ENCODE results near the gene CORO2A.

The CORO2A gene

DNA sequence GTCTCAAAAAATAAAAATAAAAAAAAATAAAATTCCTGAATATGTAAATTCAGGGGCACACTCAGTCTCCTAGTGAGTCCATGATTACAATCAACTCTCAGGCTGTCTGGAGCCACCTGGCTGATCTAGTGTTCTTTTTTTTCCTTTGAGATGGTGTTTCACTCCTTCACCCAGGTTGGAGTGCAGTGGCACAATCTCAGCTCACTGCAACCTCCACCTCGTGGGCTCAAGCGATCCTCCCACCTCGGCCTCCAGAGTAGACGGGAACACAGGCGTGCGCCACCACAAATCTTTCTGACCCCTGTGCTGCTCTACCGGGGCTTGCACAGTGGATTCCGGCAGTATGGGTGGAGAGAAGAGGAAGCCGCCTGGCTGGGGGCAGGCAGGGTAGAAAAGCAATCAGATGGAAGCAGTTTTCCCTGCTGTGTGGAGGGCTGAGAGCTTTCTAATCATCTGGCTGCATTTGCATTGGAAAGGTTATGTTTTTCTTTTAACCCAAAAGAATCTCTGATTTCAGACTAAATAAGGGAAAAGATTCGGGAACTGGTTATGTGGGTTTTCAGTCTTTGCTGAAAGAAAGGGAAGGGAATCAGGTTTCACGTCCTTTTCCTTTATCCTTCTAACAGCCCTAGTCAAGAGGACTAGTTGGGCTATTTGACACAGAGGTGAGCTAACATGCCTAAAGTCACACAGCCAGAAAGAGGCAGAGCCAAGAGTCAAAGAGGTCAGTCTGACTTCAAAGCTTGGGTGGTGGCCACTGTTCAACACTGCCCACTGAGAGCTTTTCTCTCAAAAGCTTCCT, 26.3 kb upstream of the CORO2A start:
- Histone ChIP-seq H3K4me3 (ENCODE audit: low read length) (peak overlapping the region; percentile 11), H3K27me3 (ENCODE audit: control insufficient read depth, insufficient read depth, low read length) (no peaks in the 10 kb centered on the region), H3K36me3 (ENCODE audit: control insufficient read depth, low read depth, low read length) (no peaks in the 10 kb centered on the region), H3K4me1 (ENCODE audit: control insufficient read depth, low read depth, low read length) (peaks cover 21% of the 10 kb centered on the region), H3K9me3 (ENCODE audit: control insufficient read depth, low read depth, low read length) (no peaks in the 10 kb centered on the region), H3K9ac (ENCODE audit: low read length) (peak overlapping the region; percentile 40), H3K27ac (ENCODE audit: low read length) (peak overlapping the region; percentile 61)

DNA sequence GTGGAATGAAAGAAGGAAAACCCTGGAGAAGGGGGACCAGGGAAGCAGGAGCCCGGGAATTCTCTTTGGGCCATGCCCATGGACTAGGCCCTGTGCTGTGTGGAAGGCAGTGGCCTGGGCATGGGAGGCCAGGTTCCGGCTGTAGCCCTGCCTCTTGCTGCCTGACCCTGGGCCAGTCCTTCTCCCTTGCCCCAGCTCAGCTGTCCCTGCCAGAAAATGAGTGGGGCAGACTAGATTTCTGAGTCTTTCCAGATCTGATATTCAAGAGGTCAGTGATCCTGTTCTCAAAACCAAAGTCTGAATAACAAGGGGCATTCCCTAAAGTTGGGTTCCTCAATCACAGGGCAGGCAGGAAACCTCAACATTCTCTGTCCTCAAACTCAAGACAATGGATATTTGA, 24.8 kb upstream of the CORO2A start:
- Histone ChIP-seq H3K36me3 (ENCODE audit: control insufficient read depth, low read depth, low read length) (no peaks in the 10 kb centered on the region), H3K9me3 (ENCODE audit: control insufficient read depth, low read depth, low read length) (no peaks in the 10 kb centered on the region), H3K4me3 (ENCODE audit: low read length) (no peak overlapping the region), H3K9ac (ENCODE audit: low read length) (no peak overlapping the region), H3K4me1 (ENCODE audit: control insufficient read depth, low read depth, low read length) (peaks cover 21% of the 10 kb centered on the region), H3K27ac (ENCODE audit: low read length) (no peak overlapping the region), H3K27me3 (ENCODE audit: control insufficient read depth, insufficient read depth, low read length) (no peaks in the 10 kb centered on the region)

DNA sequence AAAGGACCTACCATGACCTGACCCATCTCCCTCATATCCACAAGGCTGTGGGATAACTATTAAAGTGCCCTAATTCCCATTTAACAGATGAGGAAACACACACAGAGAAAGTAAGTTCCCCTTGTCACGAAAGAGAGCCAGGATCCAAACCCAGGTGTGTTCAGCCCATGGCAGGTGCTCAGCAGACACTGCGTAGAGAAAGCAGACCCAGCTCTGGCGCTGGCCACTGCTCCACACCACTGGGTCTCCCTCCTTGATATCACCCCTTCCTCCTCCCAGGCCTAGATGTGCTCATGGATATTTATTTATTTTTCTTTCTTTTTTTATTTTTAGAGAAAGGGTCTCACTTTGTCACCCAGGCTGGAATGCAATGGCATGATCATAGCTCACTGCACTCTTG, 24.0 kb upstream of the CORO2A start:
- H3K36me3 ChIP-seq (ENCODE audit: control insufficient read depth, low read depth, low read length): no peaks in the 10 kb centered on the region
- no peak overlapping the region for H3K4me3 ChIP-seq (ENCODE audit: low read length)
- no peaks in the 10 kb centered on the region for H3K9me3 ChIP-seq (ENCODE audit: control insufficient read depth, low read depth, low read length)
- H3K27me3 ChIP-seq (ENCODE audit: control insufficient read depth, insufficient read depth, low read length): no peaks in the 10 kb centered on the region
- H3K9ac ChIP-seq (ENCODE audit: low read length): no peak overlapping the region
- no peak overlapping the region for H3K27ac ChIP-seq (ENCODE audit: low read length)
- H3K4me1 ChIP-seq (ENCODE audit: control insufficient read depth, low read depth, low read length): peaks cover 21% of the 10 kb centered on the region

DNA sequence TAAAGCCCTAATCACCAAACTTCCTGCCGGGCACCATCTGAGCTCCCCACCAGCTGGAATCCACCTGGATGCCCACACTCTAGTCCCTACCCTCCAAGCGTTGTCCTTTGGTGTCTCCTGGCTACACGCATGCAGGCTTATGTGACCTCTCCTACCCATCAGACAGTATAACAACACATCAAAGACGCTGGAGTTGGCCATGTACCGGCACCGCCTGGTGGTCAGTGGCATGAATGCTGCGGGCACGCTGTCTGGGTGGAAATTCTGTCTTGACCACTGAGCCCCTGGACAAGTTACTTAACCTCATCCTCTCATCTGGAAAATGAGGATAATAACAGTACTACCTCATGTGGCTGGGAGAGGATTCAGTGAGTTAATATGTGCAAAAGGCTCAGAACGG, 23.4 kb upstream of the CORO2A start:
- Histone ChIP-seq H3K9ac (ENCODE audit: low read length) (no peak overlapping the region), H3K27me3 (ENCODE audit: control insufficient read depth, insufficient read depth, low read length) (no peaks in the 10 kb centered on the region), H3K4me1 (ENCODE audit: control insufficient read depth, low read depth, low read length) (peaks cover 17% of the 10 kb centered on the region), H3K36me3 (ENCODE audit: control insufficient read depth, low read depth, low read length) (no peaks in the 10 kb centered on the region), H3K4me3 (ENCODE audit: low read length) (no peak overlapping the region), H3K9me3 (ENCODE audit: control insufficient read depth, low read depth, low read length) (no peaks in the 10 kb centered on the region), H3K27ac (ENCODE audit: low read length) (no peak overlapping the region)

DNA sequence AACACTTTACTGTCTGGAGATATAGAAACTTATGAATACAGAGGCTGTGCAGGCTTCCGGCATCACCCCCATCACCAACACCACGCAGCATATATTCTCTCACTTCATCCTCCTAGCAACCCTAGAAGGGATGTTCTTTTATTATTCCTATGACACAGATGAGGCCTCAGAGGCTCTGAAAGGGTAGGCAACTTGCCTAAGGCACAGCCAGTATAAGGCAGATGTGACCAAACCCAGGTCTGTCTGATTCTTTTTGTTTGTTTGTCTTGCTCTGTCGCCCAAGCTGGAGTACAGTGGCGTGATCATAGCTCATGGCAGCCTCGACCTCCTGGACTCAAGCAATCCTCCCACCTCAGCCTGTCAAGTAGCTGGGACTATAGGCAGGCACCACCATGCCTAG, 22.8 kb upstream of the CORO2A start:
- no peak overlapping the region for H3K9ac ChIP-seq (ENCODE audit: low read length)
- no peaks in the 10 kb centered on the region for H3K9me3 ChIP-seq (ENCODE audit: control insufficient read depth, low read depth, low read length)
- no peaks in the 10 kb centered on the region for H3K27me3 ChIP-seq (ENCODE audit: control insufficient read depth, insufficient read depth, low read length)
- no peak overlapping the region for H3K27ac ChIP-seq (ENCODE audit: low read length)
- no peaks in the 10 kb centered on the region for H3K36me3 ChIP-seq (ENCODE audit: control insufficient read depth, low read depth, low read length)
- peaks cover 16% of the 10 kb centered on the region for H3K4me1 ChIP-seq (ENCODE audit: control insufficient read depth, low read depth, low read length)
- no peak overlapping the region for H3K4me3 ChIP-seq (ENCODE audit: low read length)

DNA sequence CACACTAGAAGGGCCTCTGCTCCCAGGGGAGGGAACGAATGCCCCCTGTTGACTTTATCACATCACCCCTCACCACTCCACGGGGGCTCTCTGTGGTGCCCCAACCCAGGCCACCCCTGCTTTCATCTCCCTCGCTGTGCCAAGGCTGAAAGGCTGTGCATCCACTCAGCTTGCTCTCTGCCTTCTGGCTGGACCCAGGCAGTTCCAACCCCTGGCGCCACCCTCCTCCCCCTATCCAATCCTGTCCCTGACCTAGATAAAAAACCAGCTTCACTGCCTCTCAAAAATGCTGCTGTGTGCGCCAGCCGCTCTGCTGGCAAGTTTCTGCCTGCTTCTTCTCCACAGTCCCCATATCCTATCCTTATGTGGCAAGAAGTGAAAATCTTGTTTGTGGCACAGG, 22.4 kb upstream of the CORO2A start:
- Histone ChIP-seq H3K4me1 (ENCODE audit: control insufficient read depth, low read depth, low read length) (peaks cover 12% of the 10 kb centered on the region), H3K27ac (ENCODE audit: low read length) (no peak overlapping the region), H3K4me3 (ENCODE audit: low read length) (no peak overlapping the region), H3K27me3 (ENCODE audit: control insufficient read depth, insufficient read depth, low read length) (no peaks in the 10 kb centered on the region), H3K9ac (ENCODE audit: low read length) (no peak overlapping the region), H3K9me3 (ENCODE audit: control insufficient read depth, low read depth, low read length) (no peaks in the 10 kb centered on the region), H3K36me3 (ENCODE audit: control insufficient read depth, low read depth, low read length) (no peaks in the 10 kb centered on the region)

DNA sequence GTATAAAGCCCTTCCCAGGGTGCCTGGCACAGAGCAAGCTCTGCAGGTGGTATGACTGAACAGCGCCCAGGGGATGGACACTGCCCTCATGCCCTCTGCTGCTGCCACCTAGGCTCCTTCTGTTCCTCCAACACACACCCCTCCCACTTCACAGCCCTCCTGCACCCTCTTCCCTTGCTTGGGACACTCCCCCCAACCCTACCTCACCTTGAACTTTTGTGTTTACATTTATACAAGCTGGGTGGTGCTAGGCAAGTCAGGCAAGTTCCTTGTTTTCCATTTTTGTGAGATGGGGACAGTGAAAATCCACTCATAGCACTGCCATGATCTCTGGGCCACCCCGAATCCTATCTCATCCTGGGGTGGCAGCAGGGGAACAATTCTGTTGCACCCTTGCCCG, 18.8 kb upstream of the CORO2A start:
- Histone ChIP-seq H3K27ac (ENCODE audit: low read length) (no peak overlapping the region), H3K9ac (ENCODE audit: low read length) (no peak overlapping the region), H3K9me3 (ENCODE audit: control insufficient read depth, low read depth, low read length) (no peaks in the 10 kb centered on the region), H3K27me3 (ENCODE audit: control insufficient read depth, insufficient read depth, low read length) (no peaks in the 10 kb centered on the region), H3K4me3 (ENCODE audit: low read length) (no peak overlapping the region), H3K36me3 (ENCODE audit: control insufficient read depth, low read depth, low read length) (no peaks in the 10 kb centered on the region), H3K4me1 (ENCODE audit: control insufficient read depth, low read depth, low read length) (no peaks in the 10 kb centered on the region)

DNA sequence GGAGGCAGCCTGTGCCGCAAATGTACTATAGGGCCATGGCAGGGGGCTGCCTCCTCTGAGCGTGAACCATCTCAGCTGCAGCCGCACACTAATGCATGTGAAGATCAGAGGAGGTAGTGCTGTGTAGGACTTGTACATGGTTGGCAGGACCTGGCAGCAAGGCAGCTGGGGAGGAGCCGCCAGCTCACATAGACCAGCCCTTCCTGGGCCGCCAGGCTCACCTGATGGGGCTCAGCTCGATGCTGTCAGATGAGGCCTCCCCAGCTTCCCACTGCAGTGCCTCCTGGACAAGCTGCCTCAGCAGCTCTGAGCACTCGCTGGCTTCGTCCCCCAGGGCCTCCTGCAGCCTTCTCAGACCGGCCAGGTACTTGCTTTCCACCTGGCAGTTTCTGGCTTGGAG, 18.0 kb upstream of the CORO2A start:
- Histone ChIP-seq H3K36me3 (ENCODE audit: control insufficient read depth, low read depth, low read length) (no peaks in the 10 kb centered on the region), H3K27me3 (ENCODE audit: control insufficient read depth, insufficient read depth, low read length) (no peaks in the 10 kb centered on the region), H3K9me3 (ENCODE audit: control insufficient read depth, low read depth, low read length) (no peaks in the 10 kb centered on the region), H3K9ac (ENCODE audit: low read length) (no peak overlapping the region), H3K4me3 (ENCODE audit: low read length) (no peak overlapping the region), H3K27ac (ENCODE audit: low read length) (no peak overlapping the region), H3K4me1 (ENCODE audit: control insufficient read depth, low read depth, low read length) (no peaks in the 10 kb centered on the region)

DNA sequence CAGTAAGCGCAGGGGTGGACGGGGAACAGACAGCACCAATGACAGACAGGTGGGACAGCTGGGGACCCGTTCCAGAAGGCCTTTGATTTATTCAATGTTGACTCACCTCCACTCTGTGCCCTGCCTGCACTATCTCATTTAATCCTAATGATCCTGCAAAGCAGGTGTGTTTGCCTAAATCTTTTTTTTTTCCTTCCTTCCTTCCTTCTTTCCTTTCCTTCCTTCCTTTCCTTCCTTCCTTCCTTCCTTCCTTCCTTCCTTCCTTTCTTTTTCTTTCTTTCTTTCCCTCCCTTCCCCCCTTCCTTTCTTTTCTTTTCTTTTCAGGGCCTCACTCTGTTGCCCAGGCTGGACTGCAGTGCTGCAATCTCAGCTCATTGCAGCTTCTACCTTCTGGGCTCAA, 17.1 kb upstream of the CORO2A start:
- no peaks in the 10 kb centered on the region for H3K4me1 ChIP-seq (ENCODE audit: control insufficient read depth, low read depth, low read length)
- H3K36me3 ChIP-seq (ENCODE audit: control insufficient read depth, low read depth, low read length): no peaks in the 10 kb centered on the region
- H3K27ac ChIP-seq (ENCODE audit: low read length): no peak overlapping the region
- H3K27me3 ChIP-seq (ENCODE audit: control insufficient read depth, insufficient read depth, low read length): no peaks in the 10 kb centered on the region
- H3K4me3 ChIP-seq (ENCODE audit: low read length): no peak overlapping the region
- no peaks in the 10 kb centered on the region for H3K9me3 ChIP-seq (ENCODE audit: control insufficient read depth, low read depth, low read length)
- no peak overlapping the region for H3K9ac ChIP-seq (ENCODE audit: low read length)

DNA sequence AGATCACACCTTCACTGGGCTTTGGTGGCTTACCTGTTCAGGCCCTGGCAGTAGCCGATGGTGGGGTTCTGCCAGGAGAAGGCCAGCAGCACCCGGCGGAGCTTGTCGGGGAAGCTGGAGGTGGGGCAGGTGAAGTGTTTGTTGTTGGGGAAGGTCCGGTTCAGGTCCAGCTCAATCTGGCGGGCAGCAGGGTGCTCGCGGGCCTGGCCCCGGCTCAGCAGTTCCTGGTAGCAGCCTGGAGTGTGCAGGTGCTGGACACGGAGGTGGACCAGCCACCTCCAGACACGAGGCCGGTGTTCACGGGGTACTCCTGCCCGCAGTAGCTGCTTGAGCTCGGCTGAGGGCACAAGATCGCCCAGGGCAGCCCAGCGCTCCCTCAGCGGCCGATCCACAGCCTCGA, 16.2 kb upstream of the CORO2A start:
- Histone ChIP-seq H3K27ac (ENCODE audit: low read length) (no peak overlapping the region), H3K36me3 (ENCODE audit: control insufficient read depth, low read depth, low read length) (no peaks in the 10 kb centered on the region), H3K4me3 (ENCODE audit: low read length) (no peak overlapping the region)

DNA sequence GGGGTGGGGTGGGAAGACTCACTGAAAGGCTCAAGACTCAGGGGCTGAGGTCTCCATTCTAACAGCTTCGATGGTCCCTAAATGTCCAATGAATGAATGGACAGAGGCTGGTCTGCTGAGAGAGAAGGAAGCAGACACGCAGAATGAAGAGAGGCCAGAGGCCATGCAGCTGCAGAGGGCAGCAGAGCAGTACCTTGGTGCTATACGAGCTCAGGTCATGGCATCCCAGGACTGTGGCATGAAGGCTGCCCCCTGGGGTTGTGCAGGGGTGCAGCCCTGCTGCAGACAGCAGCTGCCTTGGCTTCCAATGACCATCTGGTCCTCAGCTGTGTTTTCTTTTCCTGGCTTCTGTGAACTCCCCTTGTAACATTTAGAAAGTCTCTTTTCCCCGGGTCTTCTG, 15.2 kb upstream of the CORO2A start:
- H3K4me1 ChIP-seq (ENCODE audit: control insufficient read depth, low read depth, low read length): no peaks in the 10 kb centered on the region
- H3K36me3 ChIP-seq (ENCODE audit: control insufficient read depth, low read depth, low read length): no peaks in the 10 kb centered on the region
- H3K27me3 ChIP-seq (ENCODE audit: control insufficient read depth, insufficient read depth, low read length): no peaks in the 10 kb centered on the region
- H3K27ac ChIP-seq (ENCODE audit: low read length): no peak overlapping the region
- no peak overlapping the region for H3K4me3 ChIP-seq (ENCODE audit: low read length)
- no peaks in the 10 kb centered on the region for H3K9me3 ChIP-seq (ENCODE audit: control insufficient read depth, low read depth, low read length)
- no peak overlapping the region for H3K9ac ChIP-seq (ENCODE audit: low read length)

More for the DNA sequence above, 16.2 kb upstream of the CORO2A start:
- Histone ChIP-seq H3K9me3 (ENCODE audit: control insufficient read depth, low read depth, low read length) (no peaks in the 10 kb centered on the region), H3K9ac (ENCODE audit: low read length) (no peak overlapping the region), H3K4me1 (ENCODE audit: control insufficient read depth, low read depth, low read length) (no peaks in the 10 kb centered on the region), H3K27me3 (ENCODE audit: control insufficient read depth, insufficient read depth, low read length) (no peaks in the 10 kb centered on the region)

DNA sequence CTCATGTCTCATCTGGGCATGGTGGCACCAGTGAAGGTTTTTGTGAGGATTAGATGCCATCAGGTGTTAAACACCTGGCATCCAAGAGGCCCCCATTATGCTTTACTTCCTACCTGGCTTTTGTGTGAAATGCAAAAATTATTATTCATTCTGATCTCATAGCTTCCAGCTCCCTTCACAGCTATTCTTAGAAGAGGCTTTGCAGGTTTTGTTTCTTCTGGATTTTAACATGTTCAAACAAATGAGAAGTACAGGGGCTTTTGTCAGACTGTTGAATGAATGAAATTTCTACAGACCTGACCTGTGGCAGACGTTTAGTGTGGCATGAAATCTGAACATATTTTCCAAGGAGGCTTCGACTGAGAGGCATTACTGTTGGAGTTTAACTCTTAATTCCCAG, 14.3 kb upstream of the CORO2A start:
- no peaks in the 10 kb centered on the region for H3K4me1 ChIP-seq (ENCODE audit: control insufficient read depth, low read depth, low read length)
- H3K27me3 ChIP-seq (ENCODE audit: control insufficient read depth, insufficient read depth, low read length): no peaks in the 10 kb centered on the region
- H3K9ac ChIP-seq (ENCODE audit: low read length): no peak overlapping the region
- no peaks in the 10 kb centered on the region for H3K36me3 ChIP-seq (ENCODE audit: control insufficient read depth, low read depth, low read length)
- no peaks in the 10 kb centered on the region for H3K9me3 ChIP-seq (ENCODE audit: control insufficient read depth, low read depth, low read length)
- no peak overlapping the region for H3K27ac ChIP-seq (ENCODE audit: low read length)
- H3K4me3 ChIP-seq (ENCODE audit: low read length): no peak overlapping the region

All from iPS-18a (cell line).